MCF 10A (cell line): ENCODE data around the gene MYLK. TPM values are rescaled to one million over a fixed set of nuclear protein-coding genes. Genes with fewer than 3 reads are reported as not detected.

Experiments used
- BruUV-seq: library from RNA; stranded (reverse); fragments of 400-500 nt; replicated peaks from 2 replicates; lab custom pipeline; 2021; lab: Mats Ljungman, UMichigan
- CTCF ChIA-PET: fragments of 300-600 bp; sonication (Branson Sonifier 250); formaldehyde crosslinking; extraction: SDS; loops from one replicate; lab custom pipeline; 2021; ENCODE audit warnings: antibody characterized with exemption, inconsistent platforms; lab: Yijun Ruan, JAX
- POLR2A ChIA-PET: fragments of 300-600, 350-650 bp; sonication (Branson Sonifier 250); formaldehyde crosslinking; extraction: SDS; loops from one replicate; lab custom pipeline; 2020; ENCODE audit warnings: antibody characterized with exemption, inconsistent platforms; lab: Yijun Ruan, JAX
- DNase-seq: peaks from one replicate; pipeline ENCODE4 v3.0.0-alpha.2; 2018; ENCODE audit not compliant: unreplicated experiment
- H3K27ac Mint-ChIP-seq: one replicate; pipeline ENCODE4 v1.8.0; 2022; ENCODE audit warnings: mild to moderate bottlenecking, low read depth, mixed read lengths; ENCODE audit not compliant: unreplicated experiment
- H3K27me3 Mint-ChIP-seq: one replicate; pipeline ENCODE4 v1.8.0; 2022; ENCODE audit warnings: mixed read lengths; ENCODE audit not compliant: insufficient read depth, unreplicated experiment
- H3K36me3 Mint-ChIP-seq: one replicate; pipeline ENCODE4 v1.8.0; 2022; ENCODE audit warnings: mild to moderate bottlenecking, moderate library complexity, mixed read lengths; ENCODE audit not compliant: insufficient read depth, unreplicated experiment
- H3K4me1 Mint-ChIP-seq: one replicate; pipeline ENCODE4 v1.8.0; 2022; ENCODE audit warnings: mixed read lengths; ENCODE audit not compliant: insufficient read depth, unreplicated experiment
- H3K4me3 Mint-ChIP-seq: one replicate; pipeline ENCODE4 v1.8.0; 2022; ENCODE audit warnings: mild to moderate bottlenecking, moderate library complexity, mixed read lengths; ENCODE audit not compliant: unreplicated experiment
- H3K9me3 Mint-ChIP-seq: one replicate; pipeline ENCODE4 v1.8.0; 2022; ENCODE audit warnings: mixed read lengths; ENCODE audit not compliant: unreplicated experiment
- intact Hi-C: fragments of 100-400 bp; cut with micrococcal nuclease; formaldehyde crosslinking; loops from 2 replicates; pipeline ENCODE4 v1.14.1; 2022
- total RNA-seq: library from RNA; stranded (reverse); gene quantifications from 2 replicates; pipeline ENCODE4 v1.2.3, GENCODE V29; 2022
- TF ChIP-seq, protein P1 (sequence below): fragments of 200-600 bp; IDR thresholded peaks from one replicate; pipeline ENCODE4 v1.8.0; 2022; ENCODE audit warnings: antibody characterized with exemption, mild to moderate bottlenecking; ENCODE audit not compliant: unreplicated experiment

Gene MYLK
- total RNA-seq, 1 experiment from 2014 or later: 2.3 TPM

DNA sequence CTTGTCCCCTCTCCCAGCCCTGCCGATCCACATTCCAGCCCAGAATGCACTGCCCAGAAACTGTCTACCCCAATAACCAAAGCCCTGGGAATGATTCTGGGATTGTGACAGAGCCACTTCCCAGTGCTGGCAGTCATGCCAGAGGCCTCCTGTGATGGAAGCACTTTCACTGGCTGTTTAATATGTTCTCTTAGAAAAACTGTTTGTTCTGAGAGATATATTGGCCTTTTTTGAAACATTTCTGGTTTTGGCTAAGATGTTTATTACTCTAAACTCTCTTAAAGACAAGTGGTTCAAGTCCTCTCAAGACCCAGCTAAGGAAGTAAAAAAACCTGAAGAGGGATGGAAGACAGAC, 225.3 kb downstream of the MYLK start:
- Mint-ChIP-seq H3K9me3 (no peaks in the 10 kb centered on the region), H3K27ac (no peak overlapping the region), H3K27me3 (peaks cover 33% of the 10 kb centered on the region), H3K36me3 (peaks cover 10% of the 10 kb centered on the region), H3K4me3 (no peak overlapping the region), H3K4me1 (peaks cover 10% of the 10 kb centered on the region)
- TF ChIP-seq, protein P1, sequence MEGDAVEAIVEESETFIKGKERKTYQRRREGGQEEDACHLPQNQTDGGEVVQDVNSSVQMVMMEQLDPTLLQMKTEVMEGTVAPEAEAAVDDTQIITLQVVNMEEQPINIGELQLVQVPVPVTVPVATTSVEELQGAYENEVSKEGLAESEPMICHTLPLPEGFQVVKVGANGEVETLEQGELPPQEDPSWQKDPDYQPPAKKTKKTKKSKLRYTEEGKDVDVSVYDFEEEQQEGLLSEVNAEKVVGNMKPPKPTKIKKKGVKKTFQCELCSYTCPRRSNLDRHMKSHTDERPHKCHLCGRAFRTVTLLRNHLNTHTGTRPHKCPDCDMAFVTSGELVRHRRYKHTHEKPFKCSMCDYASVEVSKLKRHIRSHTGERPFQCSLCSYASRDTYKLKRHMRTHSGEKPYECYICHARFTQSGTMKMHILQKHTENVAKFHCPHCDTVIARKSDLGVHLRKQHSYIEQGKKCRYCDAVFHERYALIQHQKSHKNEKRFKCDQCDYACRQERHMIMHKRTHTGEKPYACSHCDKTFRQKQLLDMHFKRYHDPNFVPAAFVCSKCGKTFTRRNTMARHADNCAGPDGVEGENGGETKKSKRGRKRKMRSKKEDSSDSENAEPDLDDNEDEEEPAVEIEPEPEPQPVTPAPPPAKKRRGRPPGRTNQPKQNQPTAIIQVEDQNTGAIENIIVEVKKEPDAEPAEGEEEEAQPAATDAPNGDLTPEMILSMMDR: no peak
- no peak for DNase-seq
- no TSS peak for BruUV-seq
- intact Hi-C loops: loop anchor here (10.0 kb wide), 1 partner anchor 626 kb away; no protein-coding TSS in a partner anchor
- POLR2A ChIA-PET: no interaction called here
- CTCF ChIA-PET: interaction anchor here (2.7 kb wide), 1 partner anchor 43 kb away, joined by 17 read pairs; no protein-coding TSS in a partner anchor

DNA sequence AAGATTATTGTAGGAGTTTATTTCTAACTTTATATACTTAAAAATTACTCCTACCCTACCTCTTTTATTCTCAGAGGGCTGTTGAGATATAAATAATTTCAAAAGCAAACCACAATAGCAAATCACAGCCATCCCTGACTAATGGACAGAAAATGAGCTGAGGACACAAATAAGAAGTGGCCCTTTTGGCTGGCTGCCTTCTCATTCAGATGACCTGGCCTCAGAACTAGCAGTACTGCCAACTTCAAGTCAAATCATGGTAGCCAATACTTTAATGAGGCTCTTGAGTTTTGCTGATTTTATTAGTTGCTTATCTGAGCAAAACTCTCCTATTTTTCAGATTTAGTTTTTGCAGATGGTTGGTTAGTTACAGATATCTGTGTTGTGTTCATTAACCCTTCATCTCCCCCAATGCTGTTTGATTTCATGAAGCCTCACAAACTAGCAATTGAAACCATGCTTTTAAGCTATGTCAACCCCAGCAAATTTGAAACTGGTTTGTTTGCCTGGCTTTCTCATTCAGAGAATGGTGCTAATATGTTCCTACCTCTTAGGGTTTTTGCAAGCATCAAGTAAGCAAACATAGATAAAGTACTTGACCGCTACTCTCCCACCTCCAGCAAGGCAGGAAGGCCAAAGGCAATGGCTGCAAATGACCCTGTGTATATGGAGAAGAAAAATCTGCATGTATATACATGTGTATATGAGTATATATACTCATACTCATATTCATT, 225.8 kb downstream of the MYLK start:
- no TSS peak for BruUV-seq
- no peaks in the 10 kb centered on the region for H3K9me3 Mint-ChIP-seq
- H3K36me3 Mint-ChIP-seq: peaks cover 10% of the 10 kb centered on the region
- H3K27ac Mint-ChIP-seq: no peak overlapping the region
- no peak overlapping the region for H3K4me3 Mint-ChIP-seq
- ChIA-PET POLR2A (no interaction called here), CTCF (interaction anchor here (1.4 to 1.6 kb wide), 2 partner anchors 20 to 43 kb away, joined by 3 to 5 read pairs; no protein-coding TSS in a partner anchor)
- TF ChIP-seq, protein P1: no peak
- peaks cover 28% of the 10 kb centered on the region for H3K27me3 Mint-ChIP-seq
- peaks cover 16% of the 10 kb centered on the region for H3K4me1 Mint-ChIP-seq
- peak; percentile 26 for DNase-seq
- intact Hi-C loops: loop anchor here (10.0 kb wide), 1 partner anchor 627 kb away; no protein-coding TSS in a partner anchor

DNA sequence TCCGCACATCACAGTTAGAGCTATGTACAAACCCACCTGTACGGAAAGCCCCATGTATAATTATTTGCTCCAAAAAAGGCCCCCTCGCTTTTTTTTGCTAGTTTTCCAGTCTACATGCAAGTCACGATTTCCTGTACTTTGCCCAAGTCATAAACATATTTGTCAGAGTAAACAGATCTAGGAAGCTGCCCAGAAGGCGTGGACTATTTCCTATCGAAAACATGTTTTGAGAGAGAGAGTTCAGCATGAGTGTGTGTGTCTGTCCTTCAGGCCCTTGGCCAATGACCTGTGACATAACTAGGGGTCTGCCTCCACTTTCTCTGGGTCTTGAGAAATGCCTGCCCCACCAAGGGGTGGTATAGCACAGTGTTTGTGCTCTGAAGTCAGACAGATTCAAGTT, 226.6 kb downstream of the MYLK start:
- TF ChIP-seq, protein P1: no peak

DNA sequence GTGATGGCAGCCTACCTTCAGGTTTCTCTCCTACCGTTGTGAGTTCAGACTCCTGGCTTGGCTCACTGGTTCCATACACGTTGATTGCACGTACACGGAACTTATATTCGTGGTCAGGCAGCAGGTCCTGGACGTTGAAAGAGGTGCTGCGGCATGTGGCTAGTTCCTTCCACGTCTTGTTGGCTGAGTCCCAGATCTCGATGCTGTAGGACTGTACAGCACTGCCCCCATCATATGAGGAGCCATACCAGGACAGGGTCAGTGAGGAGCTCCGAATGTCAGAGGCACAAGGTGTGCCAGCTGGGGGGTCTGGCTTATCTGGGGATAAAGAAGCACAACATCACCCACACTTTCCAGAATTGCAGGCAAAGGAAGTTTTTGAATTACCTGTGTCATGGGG, 227.0 kb downstream of the MYLK start:
- no TSS peak for BruUV-seq
- no peaks in the 10 kb centered on the region for H3K9me3 Mint-ChIP-seq
- intact Hi-C loops: loop anchor here (10.0 kb wide), 1 partner anchor 628 kb away; no protein-coding TSS in a partner anchor
- peaks cover 26% of the 10 kb centered on the region for H3K4me1 Mint-ChIP-seq
- POLR2A ChIA-PET: no interaction called here
- CTCF ChIA-PET: interaction anchor here (0.5 to 12.6 kb wide), 4 partner anchors 19 to 544 kb away, joined by 3 to 117 read pairs (median 4); no protein-coding TSS in a partner anchor
- H3K4me3 Mint-ChIP-seq: no peak overlapping the region
- H3K36me3 Mint-ChIP-seq: peaks cover 15% of the 10 kb centered on the region
- TF ChIP-seq, protein P1: no peak
- peaks cover 17% of the 10 kb centered on the region for H3K27me3 Mint-ChIP-seq
- H3K27ac Mint-ChIP-seq: no peak overlapping the region
- no peak for DNase-seq

More for the DNA sequence above, 226.6 kb downstream of the MYLK start:
- no TSS peak for BruUV-seq
- peaks cover 21% of the 10 kb centered on the region for H3K27me3 Mint-ChIP-seq
- H3K9me3 Mint-ChIP-seq: no peaks in the 10 kb centered on the region
- CTCF ChIA-PET: interaction anchor here (0.5 to 1.6 kb wide), 3 partner anchors 19 to 544 kb away, joined by 3 to 5 read pairs (median 3); no protein-coding TSS in a partner anchor
- POLR2A ChIA-PET: no interaction called here
- intact Hi-C loops: loop anchor here (10.0 kb wide), 1 partner anchor 627 kb away; no protein-coding TSS in a partner anchor
- H3K4me3 Mint-ChIP-seq: no peak overlapping the region
- H3K36me3 Mint-ChIP-seq: peaks cover 14% of the 10 kb centered on the region
- H3K27ac Mint-ChIP-seq: no peak overlapping the region
- no peak for DNase-seq
- H3K4me1 Mint-ChIP-seq: peaks cover 23% of the 10 kb centered on the region
